CD4-positive, CD25-positive, alpha-beta regulatory T cell (primary cell): ENCODE measurements around the gene KRTAP3-1. TPM values are rescaled to one million over a fixed set of nuclear protein-coding genes. Genes with fewer than 3 reads are reported as not detected.

Experiments used
- ATAC-seq, 2 donors: fragments of 150-1000 bp; cut with Tn5 transposase; one replicate each; pipeline ENCODE4 v1.10.0; 2021; ENCODE audit warnings: low read depth in 2 of 2, moderate number of reproducible peaks in 2 of 2, moderate library complexity in 1 of 2
- DNase-seq, 3 donors: peaks; one replicate each; pipeline versions ENCODE4 v3.0.0 to v3.0.0-alpha.2; 2012 to 2022; ENCODE audit warnings: mixed read lengths in 1 of 3
- H3K27ac ChIP-seq: one replicate; pipeline ENCODE4 v1.7.0; 2013; ENCODE audit warnings: mild to moderate bottlenecking, low read length; ENCODE audit not compliant: insufficient read depth, poor library complexity, severe bottlenecking
- H3K27me3 ChIP-seq: one replicate; pipeline ENCODE4 v1.7.0; 2013; ENCODE audit warnings: low read length; ENCODE audit not compliant: control insufficient read depth, insufficient read depth
- H3K36me3 ChIP-seq: one replicate; pipeline ENCODE4 v1.7.0; 2013; ENCODE audit warnings: mild to moderate bottlenecking, low read length, moderate library complexity; ENCODE audit not compliant: control insufficient read depth, insufficient read depth
- H3K4me1 ChIP-seq: 2 replicates; pipeline ENCODE4 v1.7.0; 2013; ENCODE audit warnings: mild to moderate bottlenecking, low read length; ENCODE audit not compliant: insufficient read depth, control insufficient read depth, poor library complexity, severe bottlenecking
- H3K4me3 ChIP-seq: one replicate; pipeline ENCODE4 v1.7.0; 2013; ENCODE audit warnings: low read depth, mild to moderate bottlenecking, low read length, moderate library complexity
- H3K9me3 ChIP-seq, 2 experiments: 1 replicate in 1 of 2; 2 replicates in 1 of 2; pipeline ENCODE4 v1.7.0; 2013; ENCODE audit warnings: low read length in 2 of 2, mild to moderate bottlenecking in 1 of 2, moderate library complexity in 1 of 2; ENCODE audit not compliant: control insufficient read depth in 2 of 2
- H3K27ac Mint-ChIP-seq, 3 donors: one replicate each; pipeline ENCODE4 v1.8.0; 2020 to 2022; ENCODE audit warnings: mild to moderate bottlenecking in 3 of 3, mixed read lengths in 3 of 3, moderate library complexity in 2 of 3
- H3K27me3 Mint-ChIP-seq: one replicate; pipeline ENCODE4 v1.8.0; 2022; ENCODE audit warnings: mild to moderate bottlenecking, mixed read lengths
- H3K36me3 Mint-ChIP-seq: one replicate; pipeline ENCODE4 v1.8.0; 2020; ENCODE audit warnings: mixed read lengths
- H3K4me1 Mint-ChIP-seq, 4 donors: one replicate each; pipeline ENCODE4 v1.8.0; 2020 to 2022; ENCODE audit warnings: mixed read lengths in 4 of 4, mild to moderate bottlenecking in 1 of 4
- H3K4me3 Mint-ChIP-seq, 4 donors: one replicate each; pipeline ENCODE4 v1.8.0; 2020 to 2022; ENCODE audit warnings: mild to moderate bottlenecking in 4 of 4, mixed read lengths in 4 of 4, moderate library complexity in 3 of 4
- H3K9me3 Mint-ChIP-seq, 7 donors: one replicate each; pipeline ENCODE4 v1.8.0; 2020 to 2022; ENCODE audit warnings: mixed read lengths in 7 of 7, mild to moderate bottlenecking in 3 of 7, moderate library complexity in 2 of 7
- polyA plus RNA-seq, 4 donors: library from polyadenylated mRNA; unstranded; fragments of 300-500 nt; fragmentation: Illumina TruSeq; gene quantifications; one replicate each; pipeline ENCODE4 v1.2.3, GENCODE V29; 2021
- total RNA-seq: library from RNA; stranded (reverse); gene quantifications from one replicate; pipeline ENCODE4 v1.2.3, GENCODE V29; 2022

Gene KRTAP3-1
- total and polyA plus RNA-seq, 5 donors from 2014 or later: not detected

DNA sequence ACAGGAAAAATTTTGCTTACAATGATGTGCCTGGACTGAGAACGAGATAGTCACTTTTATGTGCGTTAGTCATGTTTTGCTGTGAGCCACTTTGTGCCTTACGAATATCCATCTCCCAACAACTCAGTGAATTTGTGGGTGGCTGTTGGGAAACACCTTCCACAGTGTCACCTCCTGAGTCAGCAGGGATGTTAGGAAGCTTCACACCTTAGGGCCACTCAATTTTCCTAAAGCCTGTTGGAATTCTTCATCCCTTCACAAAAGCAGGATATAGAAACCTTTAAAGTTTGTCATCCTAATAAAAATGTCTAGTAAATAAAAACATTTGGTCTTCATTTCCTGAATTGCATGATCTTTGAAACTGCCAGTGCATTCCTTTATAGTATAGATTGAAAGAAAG, 4.3 kb upstream of the KRTAP3-1 start:
- Histone ChIP-seq H3K27ac (no peak overlapping the region), H3K36me3 (no peaks in the 10 kb centered on the region), H3K4me3 (no peak overlapping the region), H3K9me3 (no peaks in the 10 kb centered on the region), H3K4me1 (no peaks in the 10 kb centered on the region), H3K27me3 (peaks cover 6% of the 10 kb centered on the region)
- Mint-ChIP-seq H3K9me3 (no peaks in the 10 kb centered on the region), H3K27ac (no peak overlapping the region), H3K4me3 (no peak overlapping the region), H3K4me1 (no peaks in the 10 kb centered on the region), H3K27me3 (peaks cover 27% of the 10 kb centered on the region), H3K36me3 (no peaks in the 10 kb centered on the region)
- no peak for ATAC-seq
- DNase-seq: no peak

GRCh38 chr17:41012326-41013120, 3.6 kb upstream of the KRTAP3-1 start:
- peaks cover 6% of the 10 kb centered on the region for H3K27me3 ChIP-seq
- no peak overlapping the region for H3K27ac ChIP-seq
- no peak for ATAC-seq
- Mint-ChIP-seq H3K27me3 (peaks cover 25% of the 10 kb centered on the region), H3K4me3 (no peak overlapping the region), H3K4me1 (no peaks in the 10 kb centered on the region), H3K27ac (no peak overlapping the region), H3K9me3 (no peaks in the 10 kb centered on the region), H3K36me3 (no peaks in the 10 kb centered on the region)
- DNase-seq: no peak
- H3K9me3 ChIP-seq: no peaks in the 10 kb centered on the region
- H3K36me3 ChIP-seq: no peaks in the 10 kb centered on the region
- H3K4me1 ChIP-seq: no peaks in the 10 kb centered on the region
- no peak overlapping the region for H3K4me3 ChIP-seq

DNA sequence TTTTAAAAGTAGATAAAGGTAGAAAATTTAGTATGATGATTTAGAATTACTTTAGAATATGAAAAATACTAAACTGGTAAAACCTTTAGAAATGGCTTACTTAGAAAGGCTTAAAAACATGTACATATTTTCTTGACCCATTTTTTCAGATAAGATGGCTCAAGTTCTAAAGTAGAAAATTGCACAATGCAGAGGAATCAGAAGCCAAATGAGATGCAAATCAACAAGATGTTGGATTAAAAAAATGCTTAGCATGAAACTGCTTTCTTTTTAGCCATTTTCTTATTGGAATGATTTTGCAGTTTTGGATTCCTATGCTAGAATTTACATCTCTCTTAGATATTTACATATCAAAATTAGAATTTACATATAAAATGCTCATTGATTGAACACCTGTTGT, 1.5 kb upstream of the KRTAP3-1 start:
- peaks cover 5% of the 10 kb centered on the region for H3K27me3 ChIP-seq
- no peaks in the 10 kb centered on the region for H3K36me3 Mint-ChIP-seq
- H3K4me1 ChIP-seq: no peaks in the 10 kb centered on the region
- no peak overlapping the region for H3K4me3 Mint-ChIP-seq
- no peaks in the 10 kb centered on the region for H3K9me3 Mint-ChIP-seq
- peaks cover 29% of the 10 kb centered on the region for H3K27me3 Mint-ChIP-seq
- no peaks in the 10 kb centered on the region for H3K4me1 Mint-ChIP-seq
- DNase-seq (no peak), ATAC-seq (no peak)
- no peak overlapping the region for H3K4me3 ChIP-seq
- H3K9me3 ChIP-seq: no peaks in the 10 kb centered on the region
- H3K36me3 ChIP-seq: no peaks in the 10 kb centered on the region
- H3K27ac Mint-ChIP-seq: no peak overlapping the region
- no peak overlapping the region for H3K27ac ChIP-seq

GRCh38 chr17:41009936-41010335, 1.0 kb upstream of the KRTAP3-1 start:
- Histone ChIP-seq H3K36me3 (no peaks in the 10 kb centered on the region), H3K27me3 (peaks cover 3% of the 10 kb centered on the region), H3K4me1 (no peaks in the 10 kb centered on the region), H3K9me3 (no peaks in the 10 kb centered on the region), H3K4me3 (no peak overlapping the region), H3K27ac (no peak overlapping the region)
- H3K36me3 Mint-ChIP-seq: no peaks in the 10 kb centered on the region
- DNase-seq (no peak), ATAC-seq (no peak)
- no peaks in the 10 kb centered on the region for H3K9me3 Mint-ChIP-seq
- H3K4me1 Mint-ChIP-seq: no peaks in the 10 kb centered on the region
- H3K27ac Mint-ChIP-seq: no peak overlapping the region
- no peak overlapping the region for H3K4me3 Mint-ChIP-seq
- peaks cover 29% of the 10 kb centered on the region for H3K27me3 Mint-ChIP-seq

GRCh38 chr17:41009301-41009760, 403 bp upstream of the KRTAP3-1 start:
- peaks cover 3% of the 10 kb centered on the region for H3K27me3 ChIP-seq
- DNase-seq: no peak
- no peaks in the 10 kb centered on the region for H3K4me1 ChIP-seq
- H3K9me3 Mint-ChIP-seq: no peaks in the 10 kb centered on the region
- no peak overlapping the region for H3K4me3 Mint-ChIP-seq
- H3K4me3 ChIP-seq: no peak overlapping the region
- H3K4me1 Mint-ChIP-seq: no peaks in the 10 kb centered on the region
- ATAC-seq: no peak
- peaks cover 32% of the 10 kb centered on the region for H3K27me3 Mint-ChIP-seq
- no peak overlapping the region for H3K27ac ChIP-seq
- no peaks in the 10 kb centered on the region for H3K9me3 ChIP-seq
- no peaks in the 10 kb centered on the region for H3K36me3 ChIP-seq
- H3K36me3 Mint-ChIP-seq: no peaks in the 10 kb centered on the region
- no peak overlapping the region for H3K27ac Mint-ChIP-seq

DNA sequence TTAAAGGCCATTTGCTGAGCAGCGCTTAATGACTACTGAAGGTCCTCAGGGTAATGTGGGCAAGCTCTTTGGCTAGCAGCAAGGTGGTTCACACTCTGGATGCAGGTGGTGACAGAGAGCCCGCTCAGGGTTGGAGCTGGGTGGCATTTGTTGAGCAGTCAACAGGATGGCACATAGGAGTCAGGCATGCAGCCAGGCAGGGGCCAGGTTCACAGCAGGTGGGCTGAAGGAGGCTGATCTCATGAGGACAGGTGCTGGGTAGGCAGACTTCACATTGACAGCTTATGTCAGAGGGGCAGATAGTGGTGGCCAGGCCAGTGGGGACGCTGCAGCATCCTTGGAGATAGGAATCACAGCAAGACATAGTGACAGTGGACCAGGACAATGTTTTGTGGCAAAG, 4.5 kb downstream of the KRTAP3-1 start:
- H3K9me3 Mint-ChIP-seq: peaks cover 0 to 1% (median 0%) of the 10 kb centered on the region in 7 donors
- no peaks in the 10 kb centered on the region for H3K4me1 Mint-ChIP-seq
- Histone ChIP-seq H3K27ac (no peak overlapping the region), H3K36me3 (no peaks in the 10 kb centered on the region), H3K4me1 (no peaks in the 10 kb centered on the region), H3K27me3 (peaks cover 4% of the 10 kb centered on the region), H3K9me3 (no peaks in the 10 kb centered on the region), H3K4me3 (no peak overlapping the region)
- DNase-seq (no peak), ATAC-seq (no peak)
- H3K27me3 Mint-ChIP-seq: peaks cover 55% of the 10 kb centered on the region
- H3K36me3 Mint-ChIP-seq: no peaks in the 10 kb centered on the region
- H3K4me3 Mint-ChIP-seq: no peak overlapping the region
- no peak overlapping the region for H3K27ac Mint-ChIP-seq

GRCh38 chr17:41003926-41004325, 5.0 kb downstream of the KRTAP3-1 start:
- H3K4me3 ChIP-seq: no peak overlapping the region
- Mint-ChIP-seq H3K36me3 (no peaks in the 10 kb centered on the region), H3K4me1 (no peaks in the 10 kb centered on the region), H3K27ac (no peak overlapping the region), H3K9me3 (peaks cover 0 to 1% (median 0%) of the 10 kb centered on the region in 7 donors), H3K27me3 (peaks cover 53% of the 10 kb centered on the region), H3K4me3 (no peak overlapping the region)
- H3K27ac ChIP-seq: no peak overlapping the region
- peaks cover 4% of the 10 kb centered on the region for H3K27me3 ChIP-seq
- no peaks in the 10 kb centered on the region for H3K36me3 ChIP-seq
- ATAC-seq: no peak
- DNase-seq: no peak
- H3K4me1 ChIP-seq: no peaks in the 10 kb centered on the region
- no peaks in the 10 kb centered on the region for H3K9me3 ChIP-seq

DNA sequence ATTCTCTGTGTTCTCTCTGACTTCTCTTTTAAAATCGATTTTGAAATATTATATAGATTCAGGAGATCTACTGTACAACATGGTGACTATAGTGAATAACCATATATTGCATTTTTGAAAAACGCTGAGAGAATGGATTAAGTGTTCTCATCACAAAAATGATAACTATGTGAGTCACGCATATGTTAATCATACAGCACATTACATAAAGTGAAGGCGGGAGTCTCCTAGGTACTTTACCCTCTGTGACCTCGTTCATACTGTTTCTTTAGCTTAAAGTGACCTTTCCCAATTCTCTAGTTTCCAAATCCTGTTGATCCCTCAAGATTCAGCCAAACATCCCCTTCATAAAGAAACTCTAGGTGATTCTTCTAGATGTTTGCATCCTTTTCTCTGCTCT, 6.1 kb downstream of the KRTAP3-1 start:
- H3K27ac ChIP-seq: no peak overlapping the region
- no peak for ATAC-seq
- H3K4me1 ChIP-seq: no peaks in the 10 kb centered on the region
- peaks cover 4% of the 10 kb centered on the region for H3K27me3 ChIP-seq
- no peak for DNase-seq
- Mint-ChIP-seq H3K27ac (no peak overlapping the region), H3K4me3 (no peak overlapping the region), H3K9me3 (peaks cover 0 to 1% (median 0%) of the 10 kb centered on the region in 7 donors), H3K27me3 (peaks cover 50% of the 10 kb centered on the region), H3K36me3 (no peaks in the 10 kb centered on the region), H3K4me1 (no peaks in the 10 kb centered on the region)
- H3K36me3 ChIP-seq: no peaks in the 10 kb centered on the region
- no peak overlapping the region for H3K4me3 ChIP-seq
- H3K9me3 ChIP-seq: no peaks in the 10 kb centered on the region
